ENCODE measurements around the gene PLEKHJ1. TPM values are rescaled to one million over a fixed set of nuclear protein-coding genes. Genes with fewer than 3 reads are reported as not detected.

The PLEKHJ1 gene
- polyA plus RNA-seq, 1 of the 3 experiments (the other 2 are of a cell fraction), result 151 TPM

DNA sequence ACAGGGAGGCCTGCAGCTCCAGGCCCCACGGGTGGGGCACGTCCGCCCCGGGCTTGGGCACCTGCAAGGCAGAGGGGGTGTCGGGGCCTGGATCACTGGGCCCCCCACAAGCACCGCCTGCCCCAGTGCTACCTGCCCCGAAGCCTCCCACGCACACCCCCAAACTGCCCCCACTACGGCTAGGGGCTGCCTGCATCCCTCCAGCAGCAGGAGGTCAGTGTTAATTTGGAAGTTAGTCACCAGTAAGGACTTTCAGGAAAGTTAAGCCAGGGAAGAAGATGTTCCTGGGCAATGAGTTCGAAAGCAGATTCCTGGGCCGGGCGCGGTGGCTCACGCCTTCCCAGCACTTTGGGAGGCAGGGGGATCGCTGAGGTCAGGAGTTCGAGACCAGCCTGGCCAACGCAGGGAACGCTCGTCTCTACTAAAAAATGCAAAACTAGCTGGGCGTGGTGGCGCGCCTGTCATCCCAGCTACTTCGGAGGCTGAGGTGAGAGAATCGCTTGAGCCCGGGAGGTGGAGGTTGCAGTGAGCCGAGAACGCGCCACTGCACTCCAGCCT lies 40.4 kb upstream of the PLEKHJ1 start:
- H3K4me1 ChIP-seq (ENCODE audit: control insufficient read depth in 1 of 2, insufficient read depth in 2 of 2, low read depth in 1 of 2, low read length in 1 of 2), result peaks cover 4 to 25% of the 10 kb centered on the region in 2 experiments; a peak in 1 of 4 replicates
- peaks cover 17 to 25% of the 10 kb centered on the region in 2 experiments for H3K36me3 ChIP-seq (replicated peaks in 1 of 2; ENCODE audit: control insufficient read depth in 1 of 2, insufficient read depth in 2 of 2, low read length in 1 of 2)
- H3K4me2 ChIP-seq, result no peak overlapping the region
- no peak overlapping the region for H3K27ac ChIP-seq (ENCODE audit: low read depth in 2 of 2, low read length in 1 of 2)
- H3F3A ChIP-seq (replicated peaks; ENCODE audit: insufficient read depth), result peaks cover 17% of the 10 kb centered on the region
- POLR2A ChIA-PET, result interaction anchor here (1.3 to 1.9 kb wide), 2 partner anchors 12 to 18 kb away, joined by 4 to 6 read pairs; no protein-coding TSS in a partner anchor
- no peak for TF ChIP-seq NFIC (IDR thresholded peaks at IDR 0.05; ENCODE audit: borderline replicate concordance)
- TF ChIP-seq, protein P1, sequence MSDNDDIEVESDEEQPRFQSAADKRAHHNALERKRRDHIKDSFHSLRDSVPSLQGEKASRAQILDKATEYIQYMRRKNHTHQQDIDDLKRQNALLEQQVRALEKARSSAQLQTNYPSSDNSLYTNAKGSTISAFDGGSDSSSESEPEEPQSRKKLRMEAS (IDR thresholded peaks at IDR 0.05; ENCODE audit: low read depth), result no peak
- TF ChIP-seq, protein P2, sequence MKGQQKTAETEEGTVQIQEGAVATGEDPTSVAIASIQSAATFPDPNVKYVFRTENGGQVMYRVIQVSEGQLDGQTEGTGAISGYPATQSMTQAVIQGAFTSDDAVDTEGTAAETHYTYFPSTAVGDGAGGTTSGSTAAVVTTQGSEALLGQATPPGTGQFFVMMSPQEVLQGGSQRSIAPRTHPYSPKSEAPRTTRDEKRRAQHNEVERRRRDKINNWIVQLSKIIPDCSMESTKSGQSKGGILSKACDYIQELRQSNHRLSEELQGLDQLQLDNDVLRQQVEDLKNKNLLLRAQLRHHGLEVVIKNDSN (IDR thresholded peaks at IDR 0.05; ENCODE audit: borderline replicate concordance, low read depth), result no peak
- no peak for TF ChIP-seq FOSL2 (IDR thresholded peaks at IDR 0.05; ENCODE audit: borderline replicate concordance, low read depth)
- TF ChIP-seq FOXM1 (IDR thresholded peaks at IDR 0.05; ENCODE audit: low read depth), result no peak
- TF ChIP-seq RXRA (IDR thresholded peaks at IDR 0.05; ENCODE audit: borderline replicate concordance, low read depth), result no peak
- no peak for TF ChIP-seq TAF1 (IDR thresholded peaks at IDR 0.05; ENCODE audit: borderline replicate concordance, low read depth, low read length)
- TF ChIP-seq, protein P3, sequence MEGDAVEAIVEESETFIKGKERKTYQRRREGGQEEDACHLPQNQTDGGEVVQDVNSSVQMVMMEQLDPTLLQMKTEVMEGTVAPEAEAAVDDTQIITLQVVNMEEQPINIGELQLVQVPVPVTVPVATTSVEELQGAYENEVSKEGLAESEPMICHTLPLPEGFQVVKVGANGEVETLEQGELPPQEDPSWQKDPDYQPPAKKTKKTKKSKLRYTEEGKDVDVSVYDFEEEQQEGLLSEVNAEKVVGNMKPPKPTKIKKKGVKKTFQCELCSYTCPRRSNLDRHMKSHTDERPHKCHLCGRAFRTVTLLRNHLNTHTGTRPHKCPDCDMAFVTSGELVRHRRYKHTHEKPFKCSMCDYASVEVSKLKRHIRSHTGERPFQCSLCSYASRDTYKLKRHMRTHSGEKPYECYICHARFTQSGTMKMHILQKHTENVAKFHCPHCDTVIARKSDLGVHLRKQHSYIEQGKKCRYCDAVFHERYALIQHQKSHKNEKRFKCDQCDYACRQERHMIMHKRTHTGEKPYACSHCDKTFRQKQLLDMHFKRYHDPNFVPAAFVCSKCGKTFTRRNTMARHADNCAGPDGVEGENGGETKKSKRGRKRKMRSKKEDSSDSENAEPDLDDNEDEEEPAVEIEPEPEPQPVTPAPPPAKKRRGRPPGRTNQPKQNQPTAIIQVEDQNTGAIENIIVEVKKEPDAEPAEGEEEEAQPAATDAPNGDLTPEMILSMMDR (IDR thresholded peaks at IDR 0.05), result no peak
- no peak for TF ChIP-seq FOXJ3 (CRISPR knock-in tag; IDR thresholded peaks at IDR 0.05)
- TF ChIP-seq MEF2A (IDR thresholded peaks at IDR 0.05; ENCODE audit: borderline replicate concordance, low read depth), result no peak
- peaks cover 39% of the 10 kb centered on the region for H4K20me1 ChIP-seq (ENCODE audit: insufficient read depth)
- H3K4me3 ChIP-seq (ENCODE audit: low read depth in 2 of 2, low read length in 1 of 2), result no peak overlapping the region
- no peaks in the 10 kb centered on the region for H3K9me3 ChIP-seq
- no peaks in the 10 kb centered on the region for H3K27me3 ChIP-seq (ENCODE audit: insufficient read depth)
- peak; percentile 24 for DNase-seq
- no peak overlapping the region for H3K9ac ChIP-seq
- no peaks in the 10 kb centered on the region for H3K9me2 ChIP-seq
- 97% methylated on average over 19 of the region's 28 CpGs for WGBS (ENCODE audit: low lambda C conversion rate)
- CTCF ChIA-PET, result interaction anchor here (1.2 to 11.9 kb wide), 11 partner anchors 12 to 52 kb away, joined by 3 to 284 read pairs (median 20); partner anchors contain the start of genes LINGO3, LSM7, PLEKHJ1 and SF3A2
- no peak overlapping the region for H2AFZ ChIP-seq (ENCODE audit: low read depth)
- H3K79me2 ChIP-seq (ENCODE audit: insufficient read depth), result peaks cover 42% of the 10 kb centered on the region

DNA sequence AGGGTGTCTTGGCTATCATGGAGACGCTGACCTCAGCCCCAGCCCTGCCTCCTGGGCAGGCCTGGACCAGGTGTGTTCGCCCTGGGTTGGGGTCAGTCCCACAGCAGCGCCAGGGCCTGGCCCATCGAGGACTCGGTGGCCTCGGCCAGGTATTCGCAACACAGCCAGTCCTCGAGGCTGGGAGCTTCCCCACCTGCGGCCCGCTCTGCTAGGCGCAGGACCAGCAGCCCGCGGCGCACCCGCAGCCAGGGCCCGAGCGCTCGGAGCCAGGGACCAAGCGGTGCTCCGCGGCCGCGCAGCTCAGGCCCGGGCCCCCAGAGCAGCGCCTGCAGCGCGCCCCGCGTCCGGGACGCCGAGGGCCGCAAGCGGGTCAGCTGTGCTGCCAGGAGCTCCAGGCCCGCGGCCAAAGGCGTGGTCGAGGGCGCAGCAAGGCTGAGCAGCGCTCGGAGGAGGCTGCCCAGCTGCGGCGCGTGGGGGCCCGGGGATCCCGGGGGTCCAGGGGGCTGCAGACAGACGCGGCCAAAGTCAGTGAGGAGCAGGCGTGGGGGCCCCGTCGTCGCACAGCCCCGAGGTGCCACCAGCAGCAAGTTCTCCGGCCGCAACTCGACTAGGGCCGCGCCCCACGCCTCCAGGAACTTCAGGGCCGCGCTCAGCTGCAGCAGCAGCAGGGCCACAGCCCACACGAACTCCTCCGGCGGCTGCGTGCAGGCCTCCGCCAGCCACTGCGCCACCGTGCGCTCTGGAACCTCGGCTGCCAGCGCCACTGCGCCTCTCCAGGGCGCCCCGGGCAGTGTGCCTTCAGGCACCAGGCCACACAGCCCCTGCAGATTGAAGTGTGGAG lies 39.7 kb upstream of the PLEKHJ1 start:
- peaks cover 46% of the 10 kb centered on the region for H4K20me1 ChIP-seq (ENCODE audit: insufficient read depth)
- no peak overlapping the region for H3K9ac ChIP-seq
- ChIA-PET POLR2A (interaction anchor here (1.0 to 1.9 kb wide), 4 partner anchors 13 to 41 kb away, joined by 3 to 6 read pairs (median 4); no protein-coding TSS in a partner anchor), CTCF (interaction anchor here (0.7 to 11.9 kb wide), 18 partner anchors 9 to 127 kb away, joined by 3 to 284 read pairs (median 6); partner anchors contain the start of genes LINGO3, LSM7, PLEKHJ1 and SF3A2)
- peaks cover 17% of the 10 kb centered on the region for H3F3A ChIP-seq (replicated peaks; ENCODE audit: insufficient read depth)
- H3K4me2 ChIP-seq, result no peak overlapping the region
- H3K4me1 ChIP-seq (ENCODE audit: control insufficient read depth in 1 of 2, insufficient read depth in 2 of 2, low read depth in 1 of 2, low read length in 1 of 2), result peaks cover 4 to 28% of the 10 kb centered on the region in 2 experiments; a peak in 1 of 4 replicates
- 100% methylated on average over 3 of the region's 74 CpGs for WGBS (ENCODE audit: low lambda C conversion rate)
- H3K9me3 ChIP-seq, result no peaks in the 10 kb centered on the region
- H3K79me2 ChIP-seq (ENCODE audit: insufficient read depth), result peaks cover 49% of the 10 kb centered on the region
- peaks cover 17 to 26% of the 10 kb centered on the region in 2 experiments for H3K36me3 ChIP-seq (replicated peaks in 1 of 2; ENCODE audit: control insufficient read depth in 1 of 2, insufficient read depth in 2 of 2, low read length in 1 of 2)
- H3K27me3 ChIP-seq (ENCODE audit: insufficient read depth), result no peaks in the 10 kb centered on the region
- H2AFZ ChIP-seq (ENCODE audit: low read depth), result no peak overlapping the region
- DNase-seq, result peak; percentile 26
- H3K27ac ChIP-seq (ENCODE audit: low read depth in 2 of 2, low read length in 1 of 2), result no peak overlapping the region; a peak in 1 of 4 replicates
- no peak overlapping the region for H3K4me3 ChIP-seq (ENCODE audit: low read depth in 2 of 2, low read length in 1 of 2)
- no peaks in the 10 kb centered on the region for H3K9me2 ChIP-seq
- TF ChIP-seq SMC3 (IDR thresholded peaks at IDR 0.05; ENCODE audit: low read depth, low read length) (no peak), TAF1 (IDR thresholded peaks at IDR 0.05; ENCODE audit: borderline replicate concordance, low read depth, low read length) (no peak), RCOR1 (IDR thresholded peaks at IDR 0.05; ENCODE audit: low read length) (no peak), NFIC (IDR thresholded peaks at IDR 0.05; ENCODE audit: borderline replicate concordance) (no peak), POLR2AphosphoS5 (IDR thresholded peaks at IDR 0.05; ENCODE audit: low read depth, low read length) (no peak), NRF1 (IDR thresholded peaks at IDR 0.05; ENCODE audit: low read depth, low read length) (no peak), MEF2A (IDR thresholded peaks at IDR 0.05; ENCODE audit: borderline replicate concordance, low read depth) (no peak)
- TF ChIP-seq, protein P3 (IDR thresholded peaks at IDR 0.05), result no peak
- TF ChIP-seq, protein P4, sequence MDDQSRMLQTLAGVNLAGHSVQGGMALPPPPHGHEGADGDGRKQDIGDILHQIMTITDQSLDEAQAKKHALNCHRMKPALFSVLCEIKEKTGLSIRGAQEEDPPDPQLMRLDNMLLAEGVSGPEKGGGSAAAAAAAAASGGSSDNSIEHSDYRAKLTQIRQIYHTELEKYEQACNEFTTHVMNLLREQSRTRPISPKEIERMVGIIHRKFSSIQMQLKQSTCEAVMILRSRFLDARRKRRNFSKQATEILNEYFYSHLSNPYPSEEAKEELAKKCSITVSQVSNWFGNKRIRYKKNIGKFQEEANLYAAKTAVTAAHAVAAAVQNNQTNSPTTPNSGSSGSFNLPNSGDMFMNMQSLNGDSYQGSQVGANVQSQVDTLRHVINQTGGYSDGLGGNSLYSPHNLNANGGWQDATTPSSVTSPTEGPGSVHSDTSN (IDR thresholded peaks at IDR 0.05), result no peak
- TF ChIP-seq, protein P5, sequence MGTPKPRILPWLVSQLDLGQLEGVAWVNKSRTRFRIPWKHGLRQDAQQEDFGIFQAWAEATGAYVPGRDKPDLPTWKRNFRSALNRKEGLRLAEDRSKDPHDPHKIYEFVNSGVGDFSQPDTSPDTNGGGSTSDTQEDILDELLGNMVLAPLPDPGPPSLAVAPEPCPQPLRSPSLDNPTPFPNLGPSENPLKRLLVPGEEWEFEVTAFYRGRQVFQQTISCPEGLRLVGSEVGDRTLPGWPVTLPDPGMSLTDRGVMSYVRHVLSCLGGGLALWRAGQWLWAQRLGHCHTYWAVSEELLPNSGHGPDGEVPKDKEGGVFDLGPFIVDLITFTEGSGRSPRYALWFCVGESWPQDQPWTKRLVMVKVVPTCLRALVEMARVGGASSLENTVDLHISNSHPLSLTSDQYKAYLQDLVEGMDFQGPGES (IDR thresholded peaks at IDR 0.05; ENCODE audit: low read depth, low read length), result no peak
